Measurements from ENCODE around the gene FKBP9. TPM values are rescaled to one million over a fixed set of nuclear protein-coding genes. Genes with fewer than 3 reads are reported as not detected.
"Not testable (repeated sequence)": the region's sequence is repeated elsewhere in the genome, so short reads cannot be mapped to it uniquely, and the experiment has no call there.

Gene FKBP9
- polyA plus RNA-seq, 4 donors, result 8.1 to 69.6 (median 20.5) TPM

- WGBS, 3 donors, result 60 to 82% (median 77%) methylated on average over 2 to 5 of the region's 5 CpGs
- not testable (repeated sequence) for H3K27me3 ChIP-seq (ENCODE audit: control insufficient read depth in 3 of 3, insufficient read depth in 3 of 3, low read length in 3 of 3); FAIRE-seq; H3K27ac ChIP-seq (ENCODE audit: low read depth in 1 of 3, low read length in 2 of 3); DNase-seq; H3K4me1 ChIP-seq (ENCODE audit: control insufficient read depth in 3 of 3, insufficient read depth in 2 of 3, low read depth in 1 of 3, low read length in 2 of 3); H3K4me3 ChIP-seq (ENCODE audit: low read depth in 1 of 3, low read length in 3 of 3); H3K9me3 ChIP-seq (ENCODE audit: control insufficient read depth in 2 of 2, insufficient read depth in 1 of 2, low read depth in 1 of 2, low read length in 1 of 2)
- H3K36me3 ChIP-seq (ENCODE audit: control insufficient read depth in 3 of 3, insufficient read depth in 2 of 3, low read depth in 1 of 3, low read length in 3 of 3), result peaks cover 0 to 16% (median 0%) of the 10 kb centered on the region in 3 donors
These were observed 33.9 kb downstream of the FKBP9 start for GRCh38 chr7:32991068-32991585.

GRCh38 chr7:32991975-32992700 is 34.9 kb downstream of the FKBP9 start:
- H3K27me3 ChIP-seq (ENCODE audit: control insufficient read depth in 3 of 3, insufficient read depth in 3 of 3, low read length in 3 of 3); H3K4me3 ChIP-seq (ENCODE audit: low read depth in 1 of 3, low read length in 3 of 3); DNase-seq; H3K9me3 ChIP-seq (ENCODE audit: control insufficient read depth in 2 of 2, insufficient read depth in 1 of 2, low read depth in 1 of 2, low read length in 1 of 2); H3K4me1 ChIP-seq (ENCODE audit: control insufficient read depth in 3 of 3, insufficient read depth in 2 of 3, low read depth in 1 of 3, low read length in 2 of 3); FAIRE-seq: not testable (repeated sequence)
- Histone ChIP-seq H3K27ac (ENCODE audit: low read depth in 1 of 3, low read length in 2 of 3) (peak overlapping the region; percentile 16 to 76 (median 67)), H3K36me3 (ENCODE audit: control insufficient read depth in 3 of 3, insufficient read depth in 2 of 3, low read depth in 1 of 3, low read length in 3 of 3) (peaks cover 0 to 14% (median 0%) of the 10 kb centered on the region in 3 donors)
- 48 to 74% (median 61%) methylated on average over 8 to 9 of the region's 9 CpGs for WGBS, 3 donors

- not testable (repeated sequence) for H3K9me3 ChIP-seq (ENCODE audit: control insufficient read depth in 2 of 2, insufficient read depth in 1 of 2, low read depth in 1 of 2, low read length in 1 of 2); H3K4me3 ChIP-seq (ENCODE audit: low read depth in 1 of 3, low read length in 3 of 3); H3K4me1 ChIP-seq (ENCODE audit: control insufficient read depth in 3 of 3, insufficient read depth in 2 of 3, low read depth in 1 of 3, low read length in 2 of 3); FAIRE-seq; H3K27me3 ChIP-seq (ENCODE audit: control insufficient read depth in 3 of 3, insufficient read depth in 3 of 3, low read length in 3 of 3)
- Histone ChIP-seq H3K27ac (ENCODE audit: low read depth in 1 of 3, low read length in 2 of 3) (peak overlapping the region; percentile 16 to 76 (median 67)), H3K36me3 (ENCODE audit: control insufficient read depth in 3 of 3, insufficient read depth in 2 of 3, low read depth in 1 of 3, low read length in 3 of 3) (peaks cover 0 to 14% (median 0%) of the 10 kb centered on the region in 3 donors)
- peak; percentile 83 to 84 for DNase-seq
- WGBS, 3 donors, result 10 to 39% (median 14%) methylated on average over 5 to 6 of the region's 6 CpGs
These were observed 35.5 kb downstream of the FKBP9 start for GRCh38 chr7:32992750-32993149.

GRCh38 chr7:32997956-32998355 is 40.7 kb downstream of the FKBP9 start:
- WGBS, 3 donors, result 46 to 66% (median 54%) methylated on average over 2 to 3 of the region's 4 CpGs
- not testable (repeated sequence) for H3K9me3 ChIP-seq (ENCODE audit: control insufficient read depth in 2 of 2, insufficient read depth in 1 of 2, low read depth in 1 of 2, low read length in 1 of 2); H3K4me3 ChIP-seq (ENCODE audit: low read depth in 1 of 3, low read length in 3 of 3); FAIRE-seq; H3K27me3 ChIP-seq (ENCODE audit: control insufficient read depth in 3 of 3, insufficient read depth in 3 of 3, low read length in 3 of 3); DNase-seq; H3K36me3 ChIP-seq (ENCODE audit: control insufficient read depth in 3 of 3, insufficient read depth in 2 of 3, low read depth in 1 of 3, low read length in 3 of 3); H3K4me1 ChIP-seq (ENCODE audit: control insufficient read depth in 3 of 3, insufficient read depth in 2 of 3, low read depth in 1 of 3, low read length in 2 of 3)
- H3K27ac ChIP-seq (ENCODE audit: low read depth in 1 of 3, low read length in 2 of 3), result peak overlapping the region in 2 of 3 donors; percentile 61 to 89

DNA sequence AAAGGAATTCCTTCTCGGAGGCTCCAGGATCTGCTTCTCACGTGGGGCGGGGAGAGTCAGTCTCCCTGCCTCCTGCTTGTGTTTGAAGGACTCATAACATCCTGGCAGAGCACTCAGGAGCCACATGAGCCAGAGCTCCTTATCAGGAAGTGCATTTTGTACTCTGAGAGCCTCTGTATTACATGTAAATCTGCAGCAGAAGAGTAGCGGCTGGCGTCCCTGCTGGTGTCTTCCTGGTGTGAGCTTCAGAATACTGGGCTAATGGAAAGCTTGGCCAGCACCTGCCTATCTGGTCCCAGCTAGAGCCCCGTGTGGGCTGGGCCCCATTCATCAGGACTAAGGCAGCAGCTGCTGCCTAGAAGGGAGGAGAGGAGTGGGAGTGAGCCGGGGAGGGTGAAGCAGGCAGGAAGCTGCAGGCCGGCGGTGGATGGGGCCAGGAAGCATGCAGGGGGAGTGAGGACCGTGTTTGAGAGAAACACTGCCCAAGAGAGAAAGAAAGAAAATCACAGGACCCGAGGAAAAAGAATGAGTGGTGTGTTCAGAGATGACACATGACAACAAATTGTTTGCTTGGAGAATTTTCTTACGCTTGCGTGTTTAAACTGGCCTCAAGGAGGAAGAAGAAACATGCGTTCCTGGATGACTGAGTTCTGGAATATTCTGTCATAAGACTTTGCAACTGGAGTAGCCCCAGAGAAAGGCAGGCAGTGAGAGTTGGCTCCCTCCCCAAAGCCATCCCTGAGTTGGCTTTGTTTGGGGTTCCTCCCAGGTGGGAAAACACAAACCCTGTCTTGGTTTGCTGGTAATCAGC is 41.3 kb downstream of the FKBP9 start:
- not testable (repeated sequence) for H3K4me3 ChIP-seq (ENCODE audit: low read depth in 1 of 3, low read length in 3 of 3); H3K27me3 ChIP-seq (ENCODE audit: control insufficient read depth in 3 of 3, insufficient read depth in 3 of 3, low read length in 3 of 3); FAIRE-seq; H3K36me3 ChIP-seq (ENCODE audit: control insufficient read depth in 3 of 3, insufficient read depth in 2 of 3, low read depth in 1 of 3, low read length in 3 of 3); H3K9me3 ChIP-seq (ENCODE audit: control insufficient read depth in 2 of 2, insufficient read depth in 1 of 2, low read depth in 1 of 2, low read length in 1 of 2); H3K4me1 ChIP-seq (ENCODE audit: control insufficient read depth in 3 of 3, insufficient read depth in 2 of 3, low read depth in 1 of 3, low read length in 2 of 3)
- DNase-seq, result peak; percentile 70 to 79
- peak overlapping the region in 2 of 3 donors; percentile 61 to 89 for H3K27ac ChIP-seq (ENCODE audit: low read depth in 1 of 3, low read length in 2 of 3)
- WGBS, 3 donors, result 11 to 15% (median 13%) methylated on average over 12 to 14 of the region's 14 CpGs

DNA sequence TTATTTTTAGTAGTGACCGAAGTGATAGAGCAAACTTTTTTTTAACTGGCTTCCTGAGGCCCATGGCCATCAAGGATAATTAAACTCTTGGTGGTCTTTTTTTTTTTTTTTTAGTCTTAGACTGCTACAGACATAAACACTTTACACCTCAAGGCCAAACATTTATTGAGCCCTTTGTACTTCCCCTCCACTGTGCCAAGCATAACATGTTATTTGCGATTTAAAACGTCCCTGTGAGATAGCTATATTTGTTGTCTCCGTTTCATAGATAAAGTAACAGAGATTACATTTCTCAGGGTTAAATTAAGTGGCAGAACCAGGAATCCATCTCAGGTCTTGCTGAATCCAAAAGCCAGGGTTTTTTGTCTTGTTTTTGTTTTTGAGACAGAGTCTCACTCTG is 42.1 kb downstream of the FKBP9 start:
- not testable (repeated sequence) for H3K27ac ChIP-seq (ENCODE audit: low read depth in 1 of 3, low read length in 2 of 3); FAIRE-seq
- DNase-seq, result peak in 1 of 2 donors; percentile 20

GRCh38 chr7:33003111-33003510 is 45.9 kb downstream of the FKBP9 start:
- not testable (repeated sequence) for H3K4me3 ChIP-seq (ENCODE audit: low read depth in 1 of 3, low read length in 3 of 3); H3K4me1 ChIP-seq (ENCODE audit: control insufficient read depth in 3 of 3, insufficient read depth in 2 of 3, low read depth in 1 of 3, low read length in 2 of 3); H3K27me3 ChIP-seq (ENCODE audit: control insufficient read depth in 3 of 3, insufficient read depth in 3 of 3, low read length in 3 of 3); FAIRE-seq; H3K9me3 ChIP-seq (ENCODE audit: control insufficient read depth in 2 of 2, insufficient read depth in 1 of 2, low read depth in 1 of 2, low read length in 1 of 2); H3K27ac ChIP-seq (ENCODE audit: low read depth in 1 of 3, low read length in 2 of 3); DNase-seq
- peaks cover 0 to 23% (median 0%) of the 10 kb centered on the region in 3 donors for H3K36me3 ChIP-seq (ENCODE audit: control insufficient read depth in 3 of 3, insufficient read depth in 2 of 3, low read depth in 1 of 3, low read length in 3 of 3)

More for the DNA sequence above, 42.1 kb downstream of the FKBP9 start:
- not testable (repeated sequence) for H3K4me3 ChIP-seq (ENCODE audit: low read depth in 1 of 3, low read length in 3 of 3); H3K9me3 ChIP-seq (ENCODE audit: control insufficient read depth in 2 of 2, insufficient read depth in 1 of 2, low read depth in 1 of 2, low read length in 1 of 2); H3K27me3 ChIP-seq (ENCODE audit: control insufficient read depth in 3 of 3, insufficient read depth in 3 of 3, low read length in 3 of 3); H3K4me1 ChIP-seq (ENCODE audit: control insufficient read depth in 3 of 3, insufficient read depth in 2 of 3, low read depth in 1 of 3, low read length in 2 of 3)
- H3K36me3 ChIP-seq (ENCODE audit: control insufficient read depth in 3 of 3, insufficient read depth in 2 of 3, low read depth in 1 of 3, low read length in 3 of 3), result peaks cover 0 to 14% (median 0%) of the 10 kb centered on the region in 3 donors
- WGBS, 3 donors, result 20 to 44% (median 22%) methylated on average over 4 of the region's 4 CpGs

DNA sequence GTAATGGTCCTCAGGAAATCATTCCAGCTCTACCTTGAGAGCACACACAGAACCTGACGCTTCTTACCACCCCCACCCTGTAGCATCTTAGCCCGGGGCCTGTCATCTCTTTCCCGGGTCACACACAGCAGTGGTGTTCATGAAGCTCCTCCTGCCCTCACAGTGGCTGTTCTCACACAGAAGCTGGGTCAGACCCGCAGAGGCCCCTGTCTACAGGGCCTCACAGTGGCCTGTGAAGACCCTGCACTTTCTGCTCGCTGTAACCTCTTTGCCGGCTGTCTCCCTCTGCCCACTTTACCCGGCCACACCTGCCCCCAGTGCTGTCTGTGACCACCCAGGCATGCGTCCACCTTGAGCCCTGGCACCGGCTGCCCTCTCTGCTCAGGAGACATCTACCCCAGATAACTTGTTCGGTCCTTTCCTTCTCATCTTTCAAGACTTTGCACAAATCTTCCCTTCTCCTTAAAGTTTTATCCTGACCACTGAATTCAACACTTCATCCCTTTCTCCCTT is 46.9 kb downstream of the FKBP9 start:
- H3K4me1 ChIP-seq (ENCODE audit: control insufficient read depth in 3 of 3, insufficient read depth in 2 of 3, low read depth in 1 of 3, low read length in 2 of 3); H3K4me3 ChIP-seq (ENCODE audit: low read depth in 1 of 3, low read length in 3 of 3); DNase-seq; H3K27me3 ChIP-seq (ENCODE audit: control insufficient read depth in 3 of 3, insufficient read depth in 3 of 3, low read length in 3 of 3); H3K9me3 ChIP-seq (ENCODE audit: control insufficient read depth in 2 of 2, insufficient read depth in 1 of 2, low read depth in 1 of 2, low read length in 1 of 2); FAIRE-seq; H3K27ac ChIP-seq (ENCODE audit: low read depth in 1 of 3, low read length in 2 of 3): not testable (repeated sequence)
- peaks cover 0 to 23% (median 0%) of the 10 kb centered on the region in 3 donors for H3K36me3 ChIP-seq (ENCODE audit: control insufficient read depth in 3 of 3, insufficient read depth in 2 of 3, low read depth in 1 of 3, low read length in 3 of 3)
- WGBS, 3 donors, result 89 to 95% (median 95%) methylated on average over 10 of the region's 10 CpGs

Measured in small intestine (tissue), 7 donors.